ENCODE data around the gene MAMLD1.
A peak's percentile ranks its signal among the peaks of the same experiment; 100 is the strongest.
"Not testable (repeated sequence)": the region's sequence is repeated elsewhere in the genome, so short reads cannot be mapped to it uniquely, and the experiment has no call there.

MAMLD1 gene, protein sequence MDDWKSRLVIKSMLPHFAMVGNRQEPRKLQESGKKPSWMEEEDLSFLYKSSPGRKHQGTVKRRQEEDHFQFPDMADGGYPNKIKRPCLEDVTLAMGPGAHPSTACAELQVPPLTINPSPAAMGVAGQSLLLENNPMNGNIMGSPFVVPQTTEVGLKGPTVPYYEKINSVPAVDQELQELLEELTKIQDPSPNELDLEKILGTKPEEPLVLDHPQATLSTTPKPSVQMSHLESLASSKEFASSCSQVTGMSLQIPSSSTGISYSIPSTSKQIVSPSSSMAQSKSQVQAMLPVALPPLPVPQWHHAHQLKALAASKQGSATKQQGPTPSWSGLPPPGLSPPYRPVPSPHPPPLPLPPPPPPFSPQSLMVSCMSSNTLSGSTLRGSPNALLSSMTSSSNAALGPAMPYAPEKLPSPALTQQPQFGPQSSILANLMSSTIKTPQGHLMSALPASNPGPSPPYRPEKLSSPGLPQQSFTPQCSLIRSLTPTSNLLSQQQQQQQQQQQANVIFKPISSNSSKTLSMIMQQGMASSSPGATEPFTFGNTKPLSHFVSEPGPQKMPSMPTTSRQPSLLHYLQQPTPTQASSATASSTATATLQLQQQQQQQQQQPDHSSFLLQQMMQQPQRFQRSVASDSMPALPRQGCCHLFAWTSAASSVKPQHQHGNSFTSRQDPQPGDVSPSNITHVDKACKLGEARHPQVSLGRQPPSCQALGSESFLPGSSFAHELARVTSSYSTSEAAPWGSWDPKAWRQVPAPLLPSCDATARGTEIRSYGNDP

DNA sequence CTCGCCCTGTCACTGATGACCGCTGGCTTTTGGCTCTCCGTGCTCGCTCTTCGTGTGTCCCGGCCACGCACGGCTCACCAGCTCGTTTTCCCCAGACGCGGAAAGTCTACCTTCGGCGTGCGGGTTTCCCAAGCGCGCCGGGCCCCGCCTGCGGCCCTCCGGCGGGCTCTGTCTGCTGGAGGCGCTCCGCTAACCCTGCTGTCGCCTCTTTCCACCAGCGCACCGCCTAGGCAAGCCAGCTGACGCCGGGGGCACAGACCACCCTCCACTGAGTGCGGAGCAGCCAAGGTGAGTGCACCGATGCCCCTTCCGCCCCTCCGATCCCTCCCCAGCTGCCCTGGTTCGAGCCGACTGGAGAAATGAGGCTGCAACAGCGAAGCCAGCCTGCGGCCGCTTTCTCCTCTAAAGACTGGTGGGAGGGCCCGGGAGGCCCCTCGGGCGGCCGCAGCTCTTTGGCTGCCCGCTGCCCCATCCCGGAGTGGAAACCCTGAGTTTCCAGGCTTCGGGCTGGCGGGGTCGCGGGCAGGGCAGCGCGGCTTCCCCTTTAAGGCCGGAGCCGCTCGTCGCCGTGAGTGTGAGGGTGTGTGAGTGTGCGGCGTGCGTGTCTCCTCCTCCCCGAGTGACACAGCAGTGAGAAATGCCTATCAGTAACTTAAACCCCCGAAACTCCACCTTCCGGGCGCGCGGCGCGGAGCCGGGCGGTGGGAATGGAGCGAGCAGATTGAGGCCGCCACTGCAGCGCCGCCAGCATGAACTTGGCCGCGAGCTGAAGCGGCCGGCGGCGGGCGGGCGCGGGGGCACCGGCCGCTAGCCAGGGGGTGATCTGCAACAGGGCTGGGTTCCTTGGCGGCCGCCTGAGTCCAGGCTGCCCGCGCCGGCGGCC, at the start of gene MAMLD1:
Gene MAMLD1 (plus strand): TSS at position 719 of the 883 bp plus-strand sequence. CDS start 82,200 bp downstream, outside the sequence.
- peak; percentile 50 for DNase-seq (ENCODE audit: low spot score)

DNA sequence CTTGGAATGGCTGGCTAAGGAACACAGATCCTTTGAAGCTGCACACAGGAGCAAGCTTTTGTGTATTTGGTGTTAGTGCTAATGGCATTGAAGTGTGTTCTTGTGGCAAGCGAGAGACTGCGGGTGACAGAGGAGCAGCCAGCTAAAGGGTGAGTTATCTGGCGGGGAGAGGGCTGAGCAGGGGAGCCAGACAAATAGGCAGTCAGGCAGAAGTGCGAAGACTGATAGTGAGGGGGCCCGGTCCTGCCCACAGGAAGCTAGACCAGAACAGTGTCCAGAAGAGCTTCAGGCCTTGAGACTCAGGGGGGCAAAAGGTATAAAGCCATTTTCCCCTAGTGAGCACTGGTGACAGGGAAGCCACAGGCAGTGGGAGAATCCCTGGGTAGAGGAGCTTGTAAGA, 49.6 kb upstream of the MAMLD1 start:
- no peak for DNase-seq (ENCODE audit: low spot score)

DNA sequence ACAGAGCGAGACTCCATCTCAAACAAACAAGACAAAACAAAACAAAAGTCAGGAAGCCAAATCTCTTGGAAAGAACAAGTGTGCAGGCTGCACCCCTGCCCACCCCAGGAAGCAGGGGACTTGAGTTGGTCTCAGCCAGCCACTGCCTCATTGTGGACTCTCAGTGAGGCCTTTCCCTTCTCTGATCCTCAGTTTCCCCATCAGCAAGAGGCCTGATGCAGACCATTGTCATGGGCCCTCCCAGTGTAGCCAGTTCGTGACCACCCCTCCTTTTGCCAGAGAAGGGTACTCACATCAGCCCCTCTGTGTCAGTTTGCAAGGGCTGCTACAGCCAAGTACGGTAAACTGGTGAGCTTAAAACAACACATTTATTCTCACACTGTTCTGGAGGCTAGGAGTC, 48.9 kb upstream of the MAMLD1 start:
- DNase-seq (ENCODE audit: low spot score) = no peak

DNA sequence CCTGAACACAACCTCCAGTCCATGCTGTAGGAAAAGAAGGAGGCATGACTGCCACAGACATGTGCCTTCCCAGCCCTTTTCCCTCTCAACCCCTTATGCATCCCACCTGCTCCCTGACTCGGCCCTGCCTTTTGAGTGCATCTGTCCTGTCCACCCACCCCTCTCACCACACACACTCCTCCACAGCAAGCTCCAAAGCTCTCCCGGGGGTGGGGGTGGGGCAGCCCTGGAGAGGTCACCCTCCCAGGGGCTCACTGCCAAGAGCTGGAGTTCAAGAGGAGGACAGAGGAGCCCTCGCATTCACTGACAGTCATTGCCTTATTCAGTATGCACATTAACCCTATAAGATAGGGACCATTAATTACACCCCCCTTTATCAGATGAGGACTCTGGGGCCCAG, 46.6 kb upstream of the MAMLD1 start:
- DNase-seq (ENCODE audit: low spot score) = no peak

DNA sequence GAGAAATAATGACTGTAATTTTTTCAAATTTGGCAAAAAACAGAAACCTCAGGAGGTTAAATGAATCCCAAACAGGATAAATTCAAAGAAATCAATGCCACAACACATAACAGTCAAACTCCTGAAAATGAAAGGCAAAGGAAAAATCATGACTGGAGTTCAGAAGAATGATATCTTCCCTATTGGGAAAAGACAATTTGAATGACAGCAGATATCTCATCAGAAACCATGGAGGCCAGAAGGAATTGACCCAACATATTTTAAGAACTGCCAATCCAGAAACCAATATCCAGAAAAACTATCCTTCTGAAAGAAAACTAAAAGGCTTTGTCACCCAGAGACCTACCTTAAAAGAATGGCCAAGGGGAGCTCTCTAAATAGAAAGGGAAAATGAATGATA, 40.1 kb upstream of the MAMLD1 start:
- no peak for DNase-seq (ENCODE audit: low spot score)

DNA sequence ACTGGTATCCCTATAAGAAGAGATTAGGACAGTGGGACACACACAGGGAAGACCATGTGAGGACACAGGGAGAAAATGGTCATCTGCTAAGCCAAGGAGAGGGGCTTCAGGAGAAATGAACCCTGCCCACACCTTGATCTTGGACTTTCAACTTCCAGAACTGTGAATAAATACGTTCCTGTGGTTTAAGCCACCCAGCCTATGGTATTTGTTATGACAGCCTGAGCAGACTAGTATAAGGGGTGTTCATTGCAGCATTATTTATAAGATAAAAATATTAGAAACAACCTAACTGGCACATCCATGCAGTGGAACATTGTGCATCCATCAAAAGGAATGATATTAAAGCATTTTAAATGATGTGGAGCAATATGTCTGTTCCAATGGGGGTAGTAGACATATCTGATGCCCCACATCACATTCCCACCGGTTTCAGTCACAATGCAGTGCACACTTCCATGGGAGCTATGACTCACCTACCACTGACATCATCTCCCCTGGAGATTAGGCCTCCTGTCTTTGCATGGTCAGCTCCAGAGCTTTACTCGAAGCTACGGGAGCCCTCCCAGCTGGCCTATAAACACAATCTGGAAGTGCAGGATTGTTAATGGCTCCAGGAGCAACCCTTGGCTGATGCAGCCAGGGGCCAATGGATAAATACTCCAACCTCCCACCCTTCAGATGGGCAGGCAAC, 38.9 kb upstream of the MAMLD1 start:
- DNase-seq (ENCODE audit: low spot score) = no peak

DNA sequence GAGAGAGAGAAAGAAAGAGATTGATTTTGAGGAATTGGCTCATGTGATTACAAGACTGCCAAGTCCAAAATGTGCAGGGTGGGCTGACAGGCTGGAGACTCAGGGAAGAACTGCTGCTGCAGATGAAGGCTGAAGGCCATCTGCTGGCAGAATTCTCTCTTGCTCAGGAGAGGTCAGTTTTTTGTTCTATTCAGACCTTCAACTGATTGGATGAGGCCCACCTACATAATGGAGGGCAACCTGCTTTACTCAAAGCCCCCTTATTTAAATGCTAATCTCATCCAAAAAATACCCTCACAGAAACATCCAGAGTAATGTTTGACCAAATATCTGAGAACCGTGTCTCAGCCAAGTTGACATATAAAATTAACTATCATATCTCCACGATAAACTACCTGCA, 38.2 kb upstream of the MAMLD1 start:
- no peak for DNase-seq (ENCODE audit: low spot score)

DNA sequence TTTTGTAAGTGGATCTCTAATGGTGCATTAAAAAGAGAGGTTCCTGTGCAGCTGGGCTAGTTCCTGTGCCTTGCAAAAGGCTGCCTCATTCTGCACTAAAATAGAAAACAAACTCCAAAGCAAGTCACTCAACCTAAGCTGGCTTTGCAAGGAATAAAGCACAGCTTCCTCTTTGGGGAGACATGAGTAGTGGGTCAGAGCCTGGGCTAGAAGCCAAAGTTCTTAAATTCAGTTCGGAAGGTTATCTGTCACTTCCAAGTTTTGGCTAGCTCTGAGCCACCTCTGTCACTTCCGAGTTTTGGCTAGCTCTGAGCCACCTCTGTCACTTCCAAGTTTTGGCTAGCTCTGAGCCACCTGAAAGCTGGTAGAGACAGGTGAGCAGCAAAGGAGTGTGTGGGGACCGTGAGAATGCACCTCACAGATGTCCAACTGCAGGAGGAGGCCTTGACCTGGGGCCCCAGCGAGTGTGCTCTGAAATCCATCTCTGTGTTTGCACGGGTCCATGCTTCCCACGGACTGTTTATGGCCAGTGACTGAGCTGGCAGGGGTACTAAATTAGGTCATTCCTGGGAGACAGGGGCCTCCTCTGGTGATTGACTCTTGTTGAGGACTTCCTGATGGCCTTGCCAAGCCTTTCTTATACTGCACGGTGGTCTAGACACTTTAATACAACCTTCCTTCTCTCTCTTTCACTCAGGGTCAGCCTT, 36.4 kb upstream of the MAMLD1 start:
- DNase-seq (ENCODE audit: low spot score) = no peak

DNA sequence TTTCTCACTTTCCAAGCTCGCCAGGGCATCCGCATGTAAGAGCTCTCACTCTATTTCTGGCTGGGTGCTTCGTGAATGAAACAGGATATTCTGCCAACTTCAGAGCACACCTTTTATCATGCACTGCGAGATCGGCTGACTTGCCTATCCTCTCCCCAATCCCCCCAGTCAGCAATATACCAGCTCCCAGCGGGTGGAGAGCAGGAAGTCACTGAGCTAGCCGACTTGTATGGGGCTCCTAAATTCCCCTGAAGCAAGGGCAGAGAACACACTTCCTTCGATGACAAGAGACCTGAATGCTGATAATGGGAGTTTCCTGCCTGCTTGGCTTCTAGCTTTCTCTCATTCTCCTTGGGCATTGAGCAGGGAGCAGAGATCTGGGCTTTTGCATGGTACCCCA, 33.8 kb upstream of the MAMLD1 start:
- no peak for DNase-seq (ENCODE audit: low spot score)

DNA sequence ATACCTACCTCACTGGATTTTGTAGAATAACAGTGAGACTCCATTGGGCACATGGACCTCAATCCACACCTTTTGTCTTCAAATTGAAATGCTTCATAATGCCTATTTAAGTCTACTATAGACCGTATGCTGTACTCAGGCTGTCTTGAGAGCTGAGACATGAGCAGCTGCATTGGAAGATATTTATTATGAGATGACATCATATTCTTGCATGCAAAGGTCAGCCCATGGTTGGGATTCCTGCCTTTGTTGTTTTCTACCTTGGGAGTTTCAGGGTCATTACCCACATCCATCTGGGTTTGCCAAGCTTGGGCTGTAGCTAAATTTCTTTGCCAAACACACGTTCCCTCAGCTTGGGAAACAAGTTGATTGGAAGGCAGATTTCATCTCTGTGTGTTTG, 33.2 kb upstream of the MAMLD1 start:
- DNase-seq (ENCODE audit: low spot score) = no peak

DNA sequence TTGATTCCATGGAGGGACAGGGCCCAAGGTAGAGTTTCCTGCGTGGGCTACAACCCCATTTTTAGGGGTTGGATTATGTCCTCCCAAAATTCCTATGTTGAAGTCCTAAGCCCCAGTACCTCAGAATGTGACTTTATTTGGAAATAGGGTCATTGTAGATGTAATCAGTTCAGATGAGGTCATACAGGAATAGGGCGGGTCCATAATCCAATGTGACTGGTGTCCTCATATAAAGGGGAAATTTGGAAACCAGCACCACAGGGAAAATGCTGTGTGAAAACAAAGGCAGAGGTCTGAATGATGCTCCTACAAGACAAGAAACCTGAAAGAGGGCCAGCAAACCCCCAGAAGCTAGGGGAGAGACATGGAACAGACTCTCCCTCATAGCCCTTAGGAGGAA, 31.1 kb upstream of the MAMLD1 start:
- DNase-seq (ENCODE audit: low spot score) = no peak

DNA sequence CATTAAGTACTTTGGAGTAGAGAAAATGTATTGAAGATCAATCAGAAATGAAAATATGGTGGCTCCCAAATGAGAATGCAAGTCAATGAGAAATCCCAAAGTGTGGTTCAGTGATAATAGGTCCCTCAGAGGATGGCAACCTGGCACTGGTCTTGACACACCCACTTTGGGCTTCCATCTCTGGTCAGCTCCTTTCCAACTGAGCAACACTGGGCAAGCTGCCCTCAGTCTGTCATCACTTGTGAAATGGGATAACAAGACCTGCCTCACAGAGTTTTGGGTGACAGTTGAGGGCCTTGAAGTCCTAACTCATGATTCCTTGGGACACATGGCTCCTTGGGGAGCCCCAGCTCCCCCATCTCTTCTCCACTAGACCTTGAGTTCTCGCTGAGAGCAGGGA, 29.0 kb upstream of the MAMLD1 start:
- DNase-seq (ENCODE audit: low spot score) = no peak

DNA sequence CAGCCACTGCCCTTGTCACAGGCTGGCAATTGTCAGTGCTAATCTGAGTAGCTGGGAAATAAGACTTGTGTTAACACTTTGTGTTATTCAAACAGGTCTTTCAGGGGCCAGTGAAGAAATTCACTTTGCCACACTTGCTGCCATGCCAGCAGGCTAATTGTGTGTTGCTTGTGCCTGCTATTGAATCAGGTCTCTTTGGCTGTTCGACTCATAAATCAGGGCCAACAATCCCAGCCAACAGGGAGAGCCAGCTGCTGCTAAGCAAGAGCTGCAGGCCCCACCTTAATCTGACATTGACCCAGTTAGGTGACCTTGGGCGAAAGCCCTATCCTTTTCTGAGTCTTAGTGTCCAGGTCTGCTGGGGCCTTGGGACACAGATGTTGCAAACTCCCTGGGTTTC, 28.1 kb upstream of the MAMLD1 start:
- no peak for DNase-seq (ENCODE audit: low spot score)

DNA sequence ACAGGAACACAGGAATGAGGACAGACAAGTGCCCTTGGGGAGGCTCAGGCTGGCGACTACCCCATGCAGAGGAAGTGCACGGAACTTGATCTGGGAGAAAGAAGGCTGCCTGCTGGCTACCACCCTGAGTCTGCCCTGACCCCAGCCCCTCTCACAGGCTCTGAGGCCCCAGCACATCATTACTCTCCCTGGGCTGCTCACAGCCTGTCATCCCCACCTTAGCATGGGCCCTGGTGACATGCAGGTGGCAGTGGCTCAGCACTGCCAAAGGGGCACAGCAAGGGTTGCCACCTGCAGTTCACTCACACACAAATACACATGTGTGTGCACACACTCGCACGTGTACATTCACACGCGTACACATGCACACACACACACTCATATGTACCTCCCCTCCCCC, 26.1 kb upstream of the MAMLD1 start:
- no peak for DNase-seq (ENCODE audit: low spot score)

DNA sequence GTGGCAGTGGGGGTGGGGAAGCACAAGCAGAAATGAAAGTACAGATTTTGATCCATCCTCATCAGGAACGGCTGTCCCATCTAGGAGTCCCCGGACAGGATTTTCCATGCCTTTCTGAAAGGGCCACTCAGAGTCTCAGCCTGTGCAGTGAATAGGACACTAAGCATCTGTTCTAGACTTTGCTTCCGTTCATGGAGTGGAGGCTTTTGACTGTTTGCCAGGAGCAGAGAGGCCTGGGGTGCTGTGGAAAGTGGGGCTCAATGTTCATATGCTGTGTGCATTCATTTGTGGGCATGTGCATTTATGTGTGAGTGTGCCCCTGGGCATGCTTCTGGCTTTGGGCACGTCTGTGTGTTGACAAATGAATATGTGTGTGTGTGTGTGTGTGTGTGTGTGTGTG, 25.6 kb upstream of the MAMLD1 start:
- DNase-seq (ENCODE audit: low spot score) = no peak

DNA sequence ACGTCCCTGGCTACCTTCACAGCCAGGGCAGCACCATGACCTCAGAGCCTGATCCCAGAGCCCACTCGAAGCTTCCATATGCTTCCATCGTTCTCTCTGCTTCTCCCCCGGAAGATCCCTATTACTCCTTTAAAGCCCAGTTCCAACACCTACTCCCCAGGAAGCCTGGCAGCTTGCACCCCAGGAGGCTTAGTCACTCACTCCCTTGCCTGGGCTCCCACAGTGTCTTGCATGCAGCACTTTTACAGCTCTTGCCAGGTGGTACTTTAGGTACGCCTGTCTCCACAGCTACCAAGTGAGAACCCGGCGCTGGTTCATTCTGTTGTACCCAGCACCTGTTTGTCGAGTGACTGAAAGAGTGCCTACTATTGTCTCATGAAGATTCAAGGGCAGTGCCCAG, 24.5 kb upstream of the MAMLD1 start:
- DNase-seq (ENCODE audit: low spot score) = no peak

DNA sequence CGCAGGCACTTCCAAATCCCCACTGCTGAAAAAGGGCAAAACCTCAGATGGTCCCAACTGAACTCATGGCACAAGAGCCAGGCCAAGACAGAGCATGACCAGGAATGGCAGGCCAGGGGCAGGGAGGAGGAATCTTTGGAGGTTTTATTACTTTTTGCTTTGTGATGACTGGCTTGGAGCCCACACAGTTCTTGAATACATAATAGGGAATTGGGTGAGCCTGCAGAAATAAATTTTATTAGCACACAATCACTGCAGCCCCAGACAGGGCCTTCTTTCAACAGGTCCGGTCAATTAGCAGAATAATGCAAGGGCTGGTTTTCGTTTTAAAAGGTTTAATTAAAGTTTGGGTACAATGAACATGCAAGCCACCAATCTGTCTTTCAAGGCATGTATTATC, 23.4 kb upstream of the MAMLD1 start:
- DNase-seq (ENCODE audit: low spot score) = no peak

DNA sequence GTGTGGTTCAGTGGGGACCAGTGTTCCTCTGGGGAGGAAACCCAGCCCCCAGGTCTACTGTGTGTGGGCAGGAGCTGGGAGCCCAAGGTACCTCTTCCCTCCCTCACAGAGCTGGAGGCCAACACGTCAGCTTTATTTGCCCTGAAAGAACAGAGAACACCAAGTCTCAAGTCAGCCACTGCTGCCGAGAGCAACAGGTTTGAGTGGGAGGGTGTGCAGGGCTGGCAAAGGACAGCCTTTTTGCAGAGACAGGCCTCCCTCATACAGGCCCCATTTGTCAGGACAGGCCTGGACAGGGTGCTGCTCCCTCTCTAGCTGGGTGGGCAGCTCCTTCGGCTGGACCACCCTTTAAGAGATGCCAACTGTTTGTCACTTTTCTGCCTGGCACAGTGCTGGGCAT, 22.8 kb upstream of the MAMLD1 start:
- not testable (repeated sequence) for DNase-seq (ENCODE audit: low spot score)

DNA sequence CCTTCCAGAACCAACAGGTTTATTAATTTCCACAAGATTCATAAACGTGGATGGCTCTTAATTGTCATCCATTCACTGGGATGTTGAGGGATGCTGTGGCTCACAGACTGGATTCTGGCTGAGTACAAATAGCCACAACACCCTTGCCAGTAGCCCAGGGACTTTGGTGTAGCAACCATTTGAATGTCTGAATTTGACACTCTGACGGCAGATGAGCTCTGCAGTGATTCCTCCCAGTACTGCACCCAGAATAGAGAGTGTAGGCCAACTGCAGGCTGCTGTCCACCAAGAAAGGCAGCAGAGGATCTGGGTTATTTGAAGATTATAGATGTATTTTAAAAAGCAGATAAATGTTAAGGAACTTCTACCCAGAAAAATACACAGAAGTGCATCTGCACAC, 15.6 kb upstream of the MAMLD1 start:
- DNase-seq (ENCODE audit: low spot score) = no peak

DNA sequence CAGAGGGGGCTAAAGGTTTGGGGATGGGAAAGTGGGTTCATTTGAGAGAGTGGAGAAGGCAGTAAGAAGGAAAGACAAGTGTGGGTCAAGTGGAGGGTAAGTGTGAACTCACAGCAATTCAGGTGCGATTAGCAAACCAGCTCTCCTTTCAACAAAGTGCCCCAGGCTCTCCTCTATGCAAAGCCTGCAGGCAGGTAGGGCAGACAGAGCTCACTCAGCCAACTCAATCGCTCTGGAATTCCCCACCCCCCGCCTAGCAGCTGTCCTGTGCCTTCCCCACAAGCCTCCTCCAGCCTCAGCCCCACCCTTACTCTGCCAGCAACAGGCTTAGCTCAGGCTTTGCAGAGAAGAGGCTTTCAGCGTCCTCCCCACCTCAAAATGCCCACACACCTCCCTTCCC, 14.8 kb upstream of the MAMLD1 start:
- no peak for DNase-seq (ENCODE audit: low spot score)

DNA sequence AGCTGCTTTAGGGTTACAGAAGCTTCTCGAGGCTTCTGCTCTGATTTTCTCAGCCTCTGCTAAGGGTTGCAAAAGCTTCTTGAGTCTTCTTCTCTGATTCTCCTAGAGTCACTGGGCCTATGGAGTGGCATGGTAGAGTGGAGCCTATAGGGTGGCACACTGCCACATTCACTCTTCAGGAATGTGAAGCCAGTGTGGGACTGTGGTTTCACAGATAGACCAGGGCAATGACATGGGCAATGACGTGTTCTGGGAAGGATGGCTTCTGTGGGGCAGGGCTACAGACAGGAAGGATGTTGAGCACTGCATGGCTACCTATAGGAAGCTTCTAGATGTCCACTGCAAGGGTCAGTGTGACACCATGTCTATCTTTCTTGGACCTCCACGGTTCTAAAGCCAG, 11.0 kb upstream of the MAMLD1 start:
- DNase-seq (ENCODE audit: low spot score) = no peak
